Tibial nerve (tissue), 4 donors: Measurements from ENCODE around the gene ZNF185.
A peak's percentile ranks its signal among the peaks of the same experiment; 100 is the strongest.

Experiments used
- EP300 ChIP-seq, 2 donors: sonication (generic); formaldehyde crosslinking; IDR thresholded peaks; one replicate each; pipeline ENCODE4 v1.6.1; 2017; ENCODE audit warnings: antibody characterized with exemption in 2 of 2, mild to moderate bottlenecking in 1 of 2
- POLR2A ChIP-seq, 2 donors: fragments of 450-650 bp; IDR thresholded peaks; one replicate each; pipeline ENCODE4 v1.6.1; 2017; ENCODE audit warnings: antibody characterized with exemption in 2 of 2, mild to moderate bottlenecking in 2 of 2, moderate library complexity in 2 of 2
- TF ChIP-seq, protein P1 (sequence below), 5 experiments: fragments of 200-600 bp in 3 of 5; fragments of 450-650 bp in 2 of 5; sonication (generic) in 3 of 5; IDR thresholded peaks; one replicate each; pipeline ENCODE4 v1.5.1; 2016 to 2019; ENCODE audit warnings: antibody characterized with exemption in 5 of 5, mild to moderate bottlenecking in 3 of 5, moderate library complexity in 2 of 5

DNA sequence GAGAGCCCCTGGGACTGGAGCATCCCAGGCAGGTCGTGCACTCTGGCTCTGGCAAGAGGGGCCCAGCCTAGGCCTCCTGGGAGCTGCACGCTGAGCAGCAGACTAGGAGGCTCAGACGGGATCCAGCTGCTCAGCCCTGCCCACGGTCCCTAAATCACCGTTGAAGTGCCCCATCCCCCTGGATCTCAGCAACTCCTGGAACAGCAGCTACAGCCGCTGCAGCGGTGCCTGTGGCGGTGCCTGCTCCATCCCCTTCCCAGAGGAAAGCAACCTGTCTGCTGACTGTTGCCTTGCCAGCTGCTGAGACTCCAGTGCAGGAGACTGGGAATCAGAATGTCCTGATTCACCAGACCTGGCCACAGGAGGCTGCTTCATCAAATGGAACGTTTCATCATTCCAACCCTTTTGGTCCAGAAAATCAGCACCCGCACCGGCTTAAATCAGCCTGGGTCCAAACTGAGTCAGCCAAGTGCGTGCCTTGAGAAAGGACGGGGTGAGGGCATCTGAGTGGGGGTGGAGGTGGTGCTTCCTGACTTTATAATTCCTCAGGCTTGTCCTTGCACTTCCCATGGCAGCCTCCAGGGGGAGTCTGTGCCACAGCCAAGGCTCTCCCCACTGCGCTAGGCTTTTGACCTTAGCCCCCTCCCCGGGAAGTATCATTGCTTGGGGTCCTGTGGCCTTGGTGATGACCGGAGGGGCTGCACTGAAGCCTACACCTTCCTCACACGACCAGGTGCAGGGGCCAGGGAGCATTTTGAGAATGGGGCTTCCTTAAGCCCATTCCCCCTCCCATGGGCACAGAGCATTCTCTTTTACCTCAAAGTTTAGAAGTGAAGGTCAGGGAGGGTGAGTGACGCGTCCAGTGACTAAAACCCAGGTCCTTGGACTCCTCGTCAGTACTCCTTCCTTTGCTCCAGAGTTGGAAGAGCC lies 6.5 kb downstream of the ZNF185 start:
- TF ChIP-seq, protein P1, sequence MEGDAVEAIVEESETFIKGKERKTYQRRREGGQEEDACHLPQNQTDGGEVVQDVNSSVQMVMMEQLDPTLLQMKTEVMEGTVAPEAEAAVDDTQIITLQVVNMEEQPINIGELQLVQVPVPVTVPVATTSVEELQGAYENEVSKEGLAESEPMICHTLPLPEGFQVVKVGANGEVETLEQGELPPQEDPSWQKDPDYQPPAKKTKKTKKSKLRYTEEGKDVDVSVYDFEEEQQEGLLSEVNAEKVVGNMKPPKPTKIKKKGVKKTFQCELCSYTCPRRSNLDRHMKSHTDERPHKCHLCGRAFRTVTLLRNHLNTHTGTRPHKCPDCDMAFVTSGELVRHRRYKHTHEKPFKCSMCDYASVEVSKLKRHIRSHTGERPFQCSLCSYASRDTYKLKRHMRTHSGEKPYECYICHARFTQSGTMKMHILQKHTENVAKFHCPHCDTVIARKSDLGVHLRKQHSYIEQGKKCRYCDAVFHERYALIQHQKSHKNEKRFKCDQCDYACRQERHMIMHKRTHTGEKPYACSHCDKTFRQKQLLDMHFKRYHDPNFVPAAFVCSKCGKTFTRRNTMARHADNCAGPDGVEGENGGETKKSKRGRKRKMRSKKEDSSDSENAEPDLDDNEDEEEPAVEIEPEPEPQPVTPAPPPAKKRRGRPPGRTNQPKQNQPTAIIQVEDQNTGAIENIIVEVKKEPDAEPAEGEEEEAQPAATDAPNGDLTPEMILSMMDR (IDR thresholded peaks at IDR 0.05), result peak; percentile 47 to 75 (median 59)
- TF ChIP-seq EP300 (IDR thresholded peaks at IDR 0.05) (no peak), POLR2A (IDR thresholded peaks at IDR 0.05) (no peak)
